H1 (cell line): ENCODE results near the gene TSHZ2. TPM values are rescaled to one million over a fixed set of nuclear protein-coding genes. Genes with fewer than 3 reads are reported as not detected.

Experiments used
- CTCF ChIA-PET: fragments of 300-600 bp; sonication (Branson Sonifier 250); formaldehyde crosslinking; loops from one replicate; lab custom pipeline; 2021; ENCODE audit not compliant: partially characterized antibody; lab: Charles Lee
- POLR2A ChIA-PET: fragments of 300-600 bp; sonication (Branson Sonifier 250); formaldehyde crosslinking; loops from one replicate; lab custom pipeline; 2021; ENCODE audit warnings: inconsistent platforms; ENCODE audit not compliant: partially characterized antibody; lab: Charles Lee
- DNase-seq, 2 experiments: peaks; one replicate each; pipeline versions ENCODE4 v3.0.0 to v3.0.0-alpha.2; 2010 to 2022; ENCODE audit warnings: low spot score in 2 of 2, low read depth in 1 of 2, mixed read lengths in 1 of 2
- FAIRE-seq: peaks from 2 replicates; lab custom pipeline; 2011; peaks lifted over from hg19 to GRCh38; lab: Jason Lieb, UNC
- H2AFZ ChIP-seq: 2 replicates; pipeline ENCODE4 v1.8.1; 2012; ENCODE audit warnings: low read length, inconsistent platforms
- H2AK5ac ChIP-seq: 2 replicates; pipeline ENCODE4 v1.6.1; 2013; ENCODE audit warnings: low read depth, low read length
- H2BK120ac ChIP-seq: replicated peaks from 2 replicates; pipeline ENCODE3; 2013; ENCODE audit warnings: low read depth, low read length, inconsistent platforms
- H2BK12ac ChIP-seq: 2 replicates; pipeline ENCODE4 v1.6.1; 2013; ENCODE audit warnings: low read depth, low read length
- H2BK15ac ChIP-seq: 2 replicates; pipeline ENCODE4 v1.6.1; 2013; ENCODE audit warnings: low read length
- H2BK20ac ChIP-seq: 2 replicates; pipeline ENCODE4 v1.6.1; 2013; ENCODE audit warnings: low read length
- H2BK5ac ChIP-seq: 2 replicates; pipeline ENCODE4 v1.6.1; 2013; ENCODE audit warnings: low read depth, low read length
- H3K14ac ChIP-seq: 2 replicates; pipeline ENCODE4 v1.6.1; 2013; ENCODE audit warnings: inconsistent platforms; ENCODE audit not compliant: insufficient read length
- H3K18ac ChIP-seq: 2 replicates; pipeline ENCODE4 v1.6.1; 2013; ENCODE audit warnings: low read length; ENCODE audit errors: extremely low read depth
- H3K23ac ChIP-seq: 2 replicates; pipeline ENCODE4 v1.6.1; 2013; ENCODE audit warnings: inconsistent platforms; ENCODE audit not compliant: insufficient read length
- H3K23me2 ChIP-seq: 2 replicates; pipeline ENCODE4 v1.6.1; 2013; ENCODE audit warnings: low read depth, low read length
- H3K27ac ChIP-seq: 2 replicates; pipeline ENCODE4 v1.6.1; 2011; ENCODE audit warnings: low read depth, low read length, inconsistent platforms
- H3K27me3 ChIP-seq, 4 experiments: replicated peaks in 1 of 4; 1 replicate in 1 of 4; 2 replicates in 3 of 4; pipeline versions ENCODE4 v1.6.1 to v1.8.1; 2011 to 2013; ENCODE audit warnings: low read length in 3 of 4, mild to moderate bottlenecking in 3 of 4, inconsistent platforms in 2 of 4, mixed read lengths in 2 of 4, moderate library complexity in 1 of 4; ENCODE audit not compliant: control insufficient read depth in 3 of 4, insufficient read depth in 3 of 4; ENCODE audit errors: extremely low read depth in 1 of 4
- H3K36me3 ChIP-seq, 4 experiments: 2 replicates each; pipeline versions ENCODE4 v1.6.1 to v1.8.1; 2011 to 2013; ENCODE audit warnings: mild to moderate bottlenecking in 4 of 4, low read length in 3 of 4, moderate library complexity in 2 of 4, control low read depth in 1 of 4, inconsistent platforms in 1 of 4; ENCODE audit not compliant: insufficient read depth in 4 of 4, control insufficient read depth in 2 of 4
- H3K4ac ChIP-seq: replicated peaks from 2 replicates; pipeline ENCODE3; 2013; ENCODE audit warnings: low read length, low read depth, mixed read lengths, inconsistent platforms; ENCODE audit not compliant: insufficient read length
- H3K4me1 ChIP-seq, 4 experiments: replicated peaks in 1 of 4; 1 replicate in 1 of 4; 2 replicates in 3 of 4; pipeline versions ENCODE4 v1.6.1 to v1.8.1; 2011 to 2013; ENCODE audit warnings: low read length in 3 of 4, inconsistent platforms in 2 of 4, mixed read lengths in 1 of 4; ENCODE audit not compliant: insufficient read depth in 4 of 4, control insufficient read depth in 3 of 4
- H3K4me2 ChIP-seq, 2 experiments: 2 replicates each; pipeline versions ENCODE4 v1.6.1 to v1.8.1; 2011 to 2013; ENCODE audit warnings: low read depth in 2 of 2, low read length in 2 of 2, control low read depth in 1 of 2, inconsistent platforms in 1 of 2, mild to moderate bottlenecking in 1 of 2; ENCODE audit not compliant: insufficient read depth in 1 of 2
- H3K4me3 ChIP-seq, 4 experiments: fragments of 200-600, 300-600 bp in 1 of 4; sonication (generic), shearing (Covaris generic), sonication (Bioruptor Twin) in 1 of 4; 2 replicates each; pipeline versions ENCODE4 v1.5.1 to v1.8.1; 2011 to 2016; ENCODE audit warnings: low read length in 4 of 4, low read depth in 3 of 4, control low read depth in 2 of 4, inconsistent platforms in 2 of 4, mild to moderate bottlenecking in 2 of 4, mixed read lengths in 1 of 4, moderate library complexity in 1 of 4; ENCODE audit not compliant: insufficient read depth in 2 of 4; ENCODE audit errors: extremely low read depth in 1 of 4
- H3K56ac ChIP-seq: replicated peaks from 2 replicates; pipeline ENCODE3; 2013; ENCODE audit warnings: low read depth, mild to moderate bottlenecking, mixed read lengths, low read length, inconsistent platforms; ENCODE audit not compliant: insufficient read length
- H3K79me1 ChIP-seq: 2 replicates; pipeline ENCODE4 v1.6.1; 2013; ENCODE audit warnings: low read depth, low read length, control low read depth
- H3K79me2 ChIP-seq, 2 experiments: 2 replicates each; pipeline versions ENCODE4 v1.6.1 to v1.8.1; 2012 to 2013; ENCODE audit warnings: low read length in 2 of 2, mild to moderate bottlenecking in 2 of 2, inconsistent platforms in 1 of 2; ENCODE audit not compliant: insufficient read depth in 2 of 2, control insufficient read depth in 1 of 2
- H3K9ac ChIP-seq, 4 experiments: replicated peaks in 1 of 4; 1 replicate in 1 of 4; 2 replicates in 3 of 4; pipeline versions ENCODE4 v1.6.1 to v1.8.1; 2011 to 2013; ENCODE audit warnings: low read depth in 3 of 4, low read length in 3 of 4, control low read depth in 2 of 4, mild to moderate bottlenecking in 2 of 4, moderate library complexity in 2 of 4, inconsistent platforms in 1 of 4; ENCODE audit errors: extremely low read depth in 1 of 4
- H3K9me3 ChIP-seq, 2 experiments: 2 replicates each; pipeline versions ENCODE4 v1.6.1 to v1.8.1; 2012 to 2013; ENCODE audit warnings: mild to moderate bottlenecking in 2 of 2, moderate library complexity in 2 of 2, control low read depth in 1 of 2, inconsistent platforms in 1 of 2, low read depth in 1 of 2, low read length in 1 of 2, mixed read lengths in 1 of 2; ENCODE audit not compliant: insufficient read depth in 2 of 2
- H4K20me1 ChIP-seq, 2 experiments: replicated peaks in 1 of 2; 2 replicates each; pipeline versions ENCODE3 to v1.8.1; 2011 to 2013; ENCODE audit warnings: inconsistent platforms in 2 of 2, low read length in 2 of 2, mild to moderate bottlenecking in 1 of 2; ENCODE audit not compliant: insufficient read depth in 2 of 2, control insufficient read depth in 1 of 2
- H4K5ac ChIP-seq: 2 replicates; pipeline ENCODE4 v1.6.1; 2013; ENCODE audit warnings: low read length, low read depth, mixed read lengths, inconsistent platforms; ENCODE audit not compliant: insufficient read length
- H4K8ac ChIP-seq: 2 replicates; pipeline ENCODE4 v1.8.0; 2013; ENCODE audit warnings: mild to moderate bottlenecking, moderate library complexity, low read length, inconsistent platforms; ENCODE audit not compliant: insufficient read depth; ENCODE audit errors: extremely low read depth
- H4K91ac ChIP-seq: replicated peaks from 2 replicates; pipeline ENCODE3; 2013; ENCODE audit warnings: low read length, mixed read lengths, inconsistent platforms; ENCODE audit not compliant: insufficient read length
- BACH1 ChIP-seq: IDR thresholded peaks from 2 replicates; pipeline ENCODE4 v1.6.1; 2012; ENCODE audit warnings: low read length, improper control_type of control experiment
- BCL11A ChIP-seq, 2 experiments: IDR thresholded peaks; one replicate each; pipeline ENCODE4 v1.6.1; 2011; ENCODE audit warnings: low read depth in 2 of 2, low read length in 2 of 2, mild to moderate bottlenecking in 2 of 2
- CBX5 ChIP-seq: fragments of 300-800, 300-1000 bp; sonication (generic); IDR thresholded peaks from 2 replicates; pipeline ENCODE4 v1.7.1; 2016; ENCODE audit warnings: antibody characterized with exemption, low read length, low read depth
- CHD1 ChIP-seq: IDR thresholded peaks from 2 replicates; pipeline ENCODE4 v1.6.1; 2012; ENCODE audit warnings: low read depth, low read length, improper control_type of control experiment
- CHD2 ChIP-seq: IDR thresholded peaks from 2 replicates; pipeline ENCODE4 v1.6.1; 2012; ENCODE audit warnings: low read length, improper control_type of control experiment
- EZH2 ChIP-seq: fragments of 200-600 bp; sonication (generic); IDR thresholded peaks from 2 replicates; pipeline ENCODE4 v1.7.1; 2012; ENCODE audit warnings: low read depth, mild to moderate bottlenecking, moderate library complexity, low read length, inconsistent platforms; ENCODE audit not compliant: severe bottlenecking
- KDM4A ChIP-seq: IDR thresholded peaks from one replicate; pipeline ENCODE4 v1.7.1; 2012; ENCODE audit warnings: low read depth, mild to moderate bottlenecking, moderate library complexity, low read length, inconsistent platforms; ENCODE audit not compliant: severe bottlenecking
- POLR2AphosphoS5 ChIP-seq: IDR thresholded peaks from 2 replicates; pipeline ENCODE4 v1.6.1; 2011; ENCODE audit warnings: low read depth, low read length
- RBBP5 ChIP-seq: IDR thresholded peaks from 2 replicates; pipeline ENCODE4 v1.7.1; 2012; ENCODE audit warnings: low read depth, mild to moderate bottlenecking, inconsistent platforms, low read length, moderate library complexity, borderline replicate concordance
- SIX5 ChIP-seq: IDR thresholded peaks from 2 replicates; pipeline ENCODE4 v1.6.1; 2011; ENCODE audit warnings: mild to moderate bottlenecking, low read depth, low read length
- SP2 ChIP-seq: IDR thresholded peaks from 2 replicates; pipeline ENCODE4 v1.6.1; 2012; ENCODE audit warnings: mild to moderate bottlenecking, low read length, inconsistent platforms
- WGBS, 2 experiments: shearing (Covaris generic) in 1 of 2; methylation state at CpG; one replicate each; pipeline versions ENCODE4 v1.1.6 to v1.1.7; 2013 to 2015; ENCODE audit warnings: low lambda C conversion rate in 2 of 2, mixed read lengths in 2 of 2, inconsistent platforms in 1 of 2, low coverage in 1 of 2, missing lambda C conversion rate in 1 of 2; ENCODE audit not compliant: insufficient replicate concordance in 2 of 2, insufficient coverage in 1 of 2, insufficient read length in 1 of 2; ENCODE audit errors: extremely low coverage in 1 of 2, missing lambda C conversion rate in 1 of 2; 5-methylcytosine and 5-hydroxymethylcytosine counted together
- polyA plus RNA-seq, 7 experiments: library from polyadenylated mRNA; depleted of rRNA in 3 of 7; stranded (reverse) in 5 of 7; unstranded in 2 of 7; fragments of >200 nt in 5 of 7; fragments of 200-250 nt in 2 of 7; gene quantifications; 1 replicate in 5 of 7; 2 replicates in 1 of 7; 4 replicates in 1 of 7; pipeline versions ENCODE4 v1.2.1 to v1.2.3, GENCODE V29; 2011 to 2013; ENCODE audit warnings: missing spikeins in 2 of 7, mixed read lengths in 2 of 7
- total RNA-seq: library from RNA; stranded (reverse); fragmentation: NEBNext Ultra II Directional; extraction: Animal tissue kit (Norgen Biotek cat#: 25700); gene quantifications from 2 replicates; pipeline ENCODE4 v1.2.1, GENCODE V29; 2021
- TF ChIP-seq, protein P1 (sequence below): IDR thresholded peaks from 2 replicates; pipeline ENCODE4 v1.6.1; 2012; ENCODE audit warnings: inconsistent platforms
- TF ChIP-seq, protein P2 (sequence below): IDR thresholded peaks from 2 replicates; pipeline ENCODE4 v1.6.1; 2011; ENCODE audit warnings: low read depth, mild to moderate bottlenecking, low read length; ENCODE audit not compliant: insufficient read depth

The TSHZ2 gene
- total and polyA plus RNA-seq, 2 of the 8 experiments (the other 6 are each of a cell fraction or from before 2014, with no cell fraction given), result 0.14 to 0.30 TPM

DNA sequence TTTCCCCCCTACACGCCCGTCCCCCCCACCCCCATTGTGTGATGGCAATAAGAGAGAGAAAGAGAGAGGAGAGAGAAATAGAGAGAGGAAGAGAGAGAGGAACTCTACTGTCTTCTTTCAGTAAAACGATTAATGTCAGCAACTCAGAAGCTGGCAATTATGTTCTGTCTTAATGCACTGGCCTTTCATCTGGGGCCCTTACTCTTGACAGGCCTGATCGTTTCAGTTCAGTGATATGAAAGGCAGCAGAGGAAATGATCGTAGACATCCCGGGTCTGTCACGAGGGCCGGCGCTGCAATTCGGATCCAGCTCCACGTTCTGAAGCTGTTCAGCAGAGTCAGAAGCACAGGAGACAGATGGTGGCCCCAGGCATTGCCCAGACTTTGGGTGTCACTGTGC lies 312.5 kb downstream of the TSHZ2 start:
- Histone ChIP-seq H3K79me2 (no peaks in the 10 kb centered on the region), H3K4me2 (no peak overlapping the region), H2BK120ac (no peak overlapping the region), H3K14ac (no peak overlapping the region), H3K4me3 (no peak overlapping the region), H2AK5ac (no peak overlapping the region), H2AFZ (0 out of 2 replicates have a peak overlapping the region, but pooled peaks have one; percentile 21), H3K23me2 (no peaks in the 10 kb centered on the region), H3K27ac (no peak overlapping the region), H4K8ac (no peak overlapping the region), H3K27me3 (no peaks in the 10 kb centered on the region), H4K5ac (no peak overlapping the region), H4K20me1 (no peaks in the 10 kb centered on the region), H3K36me3 (no peaks in the 10 kb centered on the region), H3K9me3 (no peaks in the 10 kb centered on the region), H4K91ac (no peak overlapping the region), H3K18ac (peak overlapping the region; percentile 5; the same call in 1 of the 2 replicates), H2BK12ac (0 out of 2 replicates have a peak overlapping the region, but pooled peaks have one; percentile 23), H3K79me1 (no peaks in the 10 kb centered on the region), H3K56ac (no peak overlapping the region), H2BK20ac (no peak overlapping the region), H3K4ac (no peak overlapping the region), H3K4me1 (peaks cover 11 to 30% (median 19%) of the 10 kb centered on the region in 4 experiments; a peak in 6 of 7 replicates), H3K23ac (no peak overlapping the region), H2BK5ac (no peak overlapping the region; the same call in 1 of the 2 replicates), H2BK15ac (no peak overlapping the region; the same call in 1 of the 2 replicates), H3K9ac (no peak overlapping the region)
- 94% methylated on average over 11 of the region's 11 CpGs; no CpG with 5 or more reads in 1 of the 2 experiments for WGBS, 2 experiments
- no peak for DNase-seq
- ChIA-PET CTCF (no interaction called here), POLR2A (interaction anchor here (1.4 kb wide), 1 partner anchor 59 kb away, joined by 4 read pairs; no protein-coding TSS in a partner anchor)
- FAIRE-seq, result no peak
- TF ChIP-seq BACH1 (no peak), KDM4A (no peak), EZH2 (no peak), RBBP5 (no peak), CHD2 (no peak), CHD1 (no peak), CBX5 (no peak), BCL11A (IDR thresholded peaks at IDR 0.05; ENCODE audit: low read depth in 2 of 2, low read length in 2 of 2) (no peak), SP2 (no peak), SIX5 (no peak), POLR2AphosphoS5 (no peak)
- TF ChIP-seq, protein P1, sequence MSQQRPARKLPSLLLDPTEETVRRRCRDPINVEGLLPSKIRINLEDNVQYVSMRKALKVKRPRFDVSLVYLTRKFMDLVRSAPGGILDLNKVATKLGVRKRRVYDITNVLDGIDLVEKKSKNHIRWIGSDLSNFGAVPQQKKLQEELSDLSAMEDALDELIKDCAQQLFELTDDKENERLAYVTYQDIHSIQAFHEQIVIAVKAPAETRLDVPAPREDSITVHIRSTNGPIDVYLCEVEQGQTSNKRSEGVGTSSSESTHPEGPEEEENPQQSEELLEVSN, result no peak
- TF ChIP-seq, protein P2, sequence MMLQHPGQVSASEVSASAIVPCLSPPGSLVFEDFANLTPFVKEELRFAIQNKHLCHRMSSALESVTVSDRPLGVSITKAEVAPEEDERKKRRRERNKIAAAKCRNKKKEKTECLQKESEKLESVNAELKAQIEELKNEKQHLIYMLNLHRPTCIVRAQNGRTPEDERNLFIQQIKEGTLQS, result no peak
